Measurements from ENCODE around the gene XCL2.
"Not testable (repeated sequence)": the region's sequence is repeated elsewhere in the genome, so short reads cannot be mapped to it uniquely, and the experiment has no call there.

DNA sequence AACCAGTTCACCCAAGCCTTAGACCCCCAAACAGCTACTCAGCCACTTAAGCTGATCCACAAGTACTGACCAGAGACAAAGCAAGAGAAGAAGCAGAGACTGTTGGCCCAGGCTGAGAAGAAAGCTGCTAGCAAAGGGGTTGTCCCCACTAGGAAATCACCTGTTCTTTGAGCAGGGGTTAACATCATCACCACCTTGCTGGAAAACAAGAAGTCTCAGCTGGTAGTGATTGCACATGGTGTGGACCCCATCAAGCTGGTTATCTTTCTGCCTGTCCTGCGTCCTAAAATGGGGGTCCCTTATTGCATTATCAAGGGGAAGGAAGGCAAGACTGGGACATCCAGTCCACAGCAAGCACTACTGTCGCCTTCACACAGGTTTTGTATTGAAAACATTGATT, 819 bp downstream of the XCL2 start:
- TF ChIP-seq, protein P1, sequence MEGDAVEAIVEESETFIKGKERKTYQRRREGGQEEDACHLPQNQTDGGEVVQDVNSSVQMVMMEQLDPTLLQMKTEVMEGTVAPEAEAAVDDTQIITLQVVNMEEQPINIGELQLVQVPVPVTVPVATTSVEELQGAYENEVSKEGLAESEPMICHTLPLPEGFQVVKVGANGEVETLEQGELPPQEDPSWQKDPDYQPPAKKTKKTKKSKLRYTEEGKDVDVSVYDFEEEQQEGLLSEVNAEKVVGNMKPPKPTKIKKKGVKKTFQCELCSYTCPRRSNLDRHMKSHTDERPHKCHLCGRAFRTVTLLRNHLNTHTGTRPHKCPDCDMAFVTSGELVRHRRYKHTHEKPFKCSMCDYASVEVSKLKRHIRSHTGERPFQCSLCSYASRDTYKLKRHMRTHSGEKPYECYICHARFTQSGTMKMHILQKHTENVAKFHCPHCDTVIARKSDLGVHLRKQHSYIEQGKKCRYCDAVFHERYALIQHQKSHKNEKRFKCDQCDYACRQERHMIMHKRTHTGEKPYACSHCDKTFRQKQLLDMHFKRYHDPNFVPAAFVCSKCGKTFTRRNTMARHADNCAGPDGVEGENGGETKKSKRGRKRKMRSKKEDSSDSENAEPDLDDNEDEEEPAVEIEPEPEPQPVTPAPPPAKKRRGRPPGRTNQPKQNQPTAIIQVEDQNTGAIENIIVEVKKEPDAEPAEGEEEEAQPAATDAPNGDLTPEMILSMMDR (IDR thresholded peaks at IDR 0.05 in 2 of 3, conservative IDR thresholded peaks at IDR 0.05 in 1 of 3; ENCODE audit: borderline replicate concordance in 1 of 3, insufficient read depth in 1 of 3, low read depth in 2 of 3, low read length in 2 of 3), result not testable (repeated sequence)
- not testable (repeated sequence) for TF ChIP-seq POLR2A (IDR thresholded peaks at IDR 0.05; ENCODE audit: borderline replicate concordance, extremely low read depth, insufficient read depth, insufficient read length); POLR2AphosphoS5 (IDR thresholded peaks at IDR 0.05; ENCODE audit: low read depth, low read length); JUND (IDR thresholded peaks at IDR 0.05); RAD21 (IDR thresholded peaks at IDR 0.05; ENCODE audit: low read depth); EZH2 (IDR thresholded peaks at IDR 0.05); CBX3 (IDR thresholded peaks at IDR 0.05; ENCODE audit: low read depth)
- TF ChIP-seq, protein P2, sequence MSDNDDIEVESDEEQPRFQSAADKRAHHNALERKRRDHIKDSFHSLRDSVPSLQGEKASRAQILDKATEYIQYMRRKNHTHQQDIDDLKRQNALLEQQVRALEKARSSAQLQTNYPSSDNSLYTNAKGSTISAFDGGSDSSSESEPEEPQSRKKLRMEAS (IDR thresholded peaks at IDR 0.05), result not testable (repeated sequence)

All from HCT116 (cell line).